ENCODE data around the gene LRP4.

The LRP4 gene, protein sequence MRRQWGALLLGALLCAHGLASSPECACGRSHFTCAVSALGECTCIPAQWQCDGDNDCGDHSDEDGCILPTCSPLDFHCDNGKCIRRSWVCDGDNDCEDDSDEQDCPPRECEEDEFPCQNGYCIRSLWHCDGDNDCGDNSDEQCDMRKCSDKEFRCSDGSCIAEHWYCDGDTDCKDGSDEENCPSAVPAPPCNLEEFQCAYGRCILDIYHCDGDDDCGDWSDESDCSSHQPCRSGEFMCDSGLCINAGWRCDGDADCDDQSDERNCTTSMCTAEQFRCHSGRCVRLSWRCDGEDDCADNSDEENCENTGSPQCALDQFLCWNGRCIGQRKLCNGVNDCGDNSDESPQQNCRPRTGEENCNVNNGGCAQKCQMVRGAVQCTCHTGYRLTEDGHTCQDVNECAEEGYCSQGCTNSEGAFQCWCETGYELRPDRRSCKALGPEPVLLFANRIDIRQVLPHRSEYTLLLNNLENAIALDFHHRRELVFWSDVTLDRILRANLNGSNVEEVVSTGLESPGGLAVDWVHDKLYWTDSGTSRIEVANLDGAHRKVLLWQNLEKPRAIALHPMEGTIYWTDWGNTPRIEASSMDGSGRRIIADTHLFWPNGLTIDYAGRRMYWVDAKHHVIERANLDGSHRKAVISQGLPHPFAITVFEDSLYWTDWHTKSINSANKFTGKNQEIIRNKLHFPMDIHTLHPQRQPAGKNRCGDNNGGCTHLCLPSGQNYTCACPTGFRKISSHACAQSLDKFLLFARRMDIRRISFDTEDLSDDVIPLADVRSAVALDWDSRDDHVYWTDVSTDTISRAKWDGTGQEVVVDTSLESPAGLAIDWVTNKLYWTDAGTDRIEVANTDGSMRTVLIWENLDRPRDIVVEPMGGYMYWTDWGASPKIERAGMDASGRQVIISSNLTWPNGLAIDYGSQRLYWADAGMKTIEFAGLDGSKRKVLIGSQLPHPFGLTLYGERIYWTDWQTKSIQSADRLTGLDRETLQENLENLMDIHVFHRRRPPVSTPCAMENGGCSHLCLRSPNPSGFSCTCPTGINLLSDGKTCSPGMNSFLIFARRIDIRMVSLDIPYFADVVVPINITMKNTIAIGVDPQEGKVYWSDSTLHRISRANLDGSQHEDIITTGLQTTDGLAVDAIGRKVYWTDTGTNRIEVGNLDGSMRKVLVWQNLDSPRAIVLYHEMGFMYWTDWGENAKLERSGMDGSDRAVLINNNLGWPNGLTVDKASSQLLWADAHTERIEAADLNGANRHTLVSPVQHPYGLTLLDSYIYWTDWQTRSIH (N-terminal part only)

DNA sequence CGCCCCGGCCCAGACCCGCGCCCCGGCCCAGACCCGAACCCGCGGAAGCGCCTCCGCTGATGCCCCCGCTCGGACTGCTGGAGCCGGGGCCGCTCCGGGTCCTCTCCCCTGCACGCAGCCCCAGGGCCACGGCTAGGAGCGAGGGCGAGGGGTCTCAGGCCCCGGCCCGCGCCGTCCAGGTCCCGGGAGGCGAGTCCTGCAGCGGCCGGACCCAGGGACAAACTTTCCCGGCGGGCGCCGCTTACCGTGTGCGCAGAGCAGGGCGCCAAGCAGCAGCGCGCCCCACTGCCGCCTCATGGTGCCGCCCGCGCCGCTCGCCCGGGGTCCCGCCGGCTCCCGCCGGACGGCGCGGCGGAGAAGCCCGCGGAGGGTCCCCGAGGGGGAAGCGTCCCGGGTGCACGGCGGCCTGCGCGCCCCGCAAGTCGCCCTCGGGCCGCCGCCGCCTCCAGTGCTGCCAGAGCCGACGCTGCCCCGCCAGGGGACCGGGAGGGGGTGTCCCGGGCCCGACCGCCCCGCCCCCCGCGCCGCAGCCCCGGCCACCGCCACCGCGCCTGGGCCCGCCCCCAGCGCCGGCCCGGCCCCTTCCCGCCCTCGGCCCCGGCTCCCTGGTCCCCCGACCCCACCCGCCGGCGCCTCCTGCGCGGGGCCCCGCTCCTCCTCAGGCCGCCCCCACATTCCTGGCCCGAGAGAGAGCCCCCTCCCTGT is at the start of gene LRP4:
Gene LRP4 (minus strand): TSS at position 468 of the 705 bp plus-strand sequence. CDS start 171 bp downstream, at position 297.
- TF ChIP-seq, protein P1, sequence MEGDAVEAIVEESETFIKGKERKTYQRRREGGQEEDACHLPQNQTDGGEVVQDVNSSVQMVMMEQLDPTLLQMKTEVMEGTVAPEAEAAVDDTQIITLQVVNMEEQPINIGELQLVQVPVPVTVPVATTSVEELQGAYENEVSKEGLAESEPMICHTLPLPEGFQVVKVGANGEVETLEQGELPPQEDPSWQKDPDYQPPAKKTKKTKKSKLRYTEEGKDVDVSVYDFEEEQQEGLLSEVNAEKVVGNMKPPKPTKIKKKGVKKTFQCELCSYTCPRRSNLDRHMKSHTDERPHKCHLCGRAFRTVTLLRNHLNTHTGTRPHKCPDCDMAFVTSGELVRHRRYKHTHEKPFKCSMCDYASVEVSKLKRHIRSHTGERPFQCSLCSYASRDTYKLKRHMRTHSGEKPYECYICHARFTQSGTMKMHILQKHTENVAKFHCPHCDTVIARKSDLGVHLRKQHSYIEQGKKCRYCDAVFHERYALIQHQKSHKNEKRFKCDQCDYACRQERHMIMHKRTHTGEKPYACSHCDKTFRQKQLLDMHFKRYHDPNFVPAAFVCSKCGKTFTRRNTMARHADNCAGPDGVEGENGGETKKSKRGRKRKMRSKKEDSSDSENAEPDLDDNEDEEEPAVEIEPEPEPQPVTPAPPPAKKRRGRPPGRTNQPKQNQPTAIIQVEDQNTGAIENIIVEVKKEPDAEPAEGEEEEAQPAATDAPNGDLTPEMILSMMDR (IDR thresholded peaks at IDR 0.05), result no peak

- TF ChIP-seq, protein P1 (IDR thresholded peaks at IDR 0.05), result no peak
These were observed 49.6 kb upstream of the LRP4 start for GRCh38 chr11:46967962-46968361.

DNA sequence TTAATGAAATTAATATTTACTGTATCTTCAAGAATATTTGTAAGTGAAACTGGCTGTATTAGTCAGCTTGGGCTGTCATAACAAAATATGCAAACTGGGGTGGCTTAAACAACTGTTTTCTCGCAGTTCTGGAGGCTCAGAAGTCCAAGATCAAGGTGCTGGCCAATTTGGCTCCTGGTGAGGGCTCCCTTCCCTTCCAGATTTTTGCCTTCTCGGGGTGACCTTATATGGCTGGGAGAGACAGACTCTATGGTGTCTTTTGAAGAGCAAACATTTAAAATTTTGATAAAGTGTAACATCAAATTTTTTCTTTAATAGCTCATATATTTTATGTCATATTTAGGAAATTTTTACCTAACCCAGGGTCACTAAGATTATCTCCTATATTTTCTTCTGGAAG is 48.4 kb upstream of the LRP4 start:
- TF ChIP-seq, protein P1 (IDR thresholded peaks at IDR 0.05), result no peak

DNA sequence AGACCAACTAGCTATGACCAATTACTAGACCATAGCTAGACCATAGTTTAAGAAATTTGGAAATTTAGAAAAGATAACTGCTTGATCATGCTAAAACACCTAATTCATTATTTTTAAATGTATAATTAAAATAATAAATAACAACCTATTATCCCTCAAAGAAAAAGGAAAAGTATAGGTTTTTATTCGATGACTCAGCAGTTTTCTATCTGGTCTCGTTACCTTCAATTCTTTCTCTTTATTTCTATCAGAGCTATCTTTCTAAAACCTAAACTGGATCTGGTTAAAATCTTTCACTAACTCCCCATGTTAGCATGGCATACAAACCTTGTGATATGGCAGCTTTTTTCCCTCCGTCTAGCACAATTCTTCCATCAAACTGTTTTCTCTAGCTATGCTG is 45.5 kb upstream of the LRP4 start:
- TF ChIP-seq, protein P1 (IDR thresholded peaks at IDR 0.05), result no peak

GRCh38 chr11:46961041-46961440 is 42.7 kb upstream of the LRP4 start:
- TF ChIP-seq, protein P1 (IDR thresholded peaks at IDR 0.05), result no peak

DNA sequence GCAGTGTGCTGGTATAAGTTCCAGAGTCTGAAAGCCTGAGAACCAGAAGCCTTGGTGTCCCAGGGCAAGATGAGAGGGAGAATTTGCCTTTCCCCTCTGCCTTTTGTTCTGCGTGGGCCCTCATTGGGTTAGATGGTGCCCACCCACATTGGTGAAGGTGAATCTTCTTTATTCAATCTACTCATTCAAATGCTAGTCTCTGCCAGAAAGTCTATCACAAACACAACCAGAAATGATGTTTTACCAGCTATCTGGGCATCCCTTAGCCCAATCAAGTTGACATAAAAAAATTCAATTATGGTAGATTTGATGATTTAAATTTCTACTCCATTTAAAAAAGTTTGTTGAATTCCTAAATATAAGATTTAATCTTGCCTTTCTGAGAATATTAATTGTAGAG is 40.4 kb upstream of the LRP4 start:
- TF ChIP-seq, protein P1 (IDR thresholded peaks at IDR 0.05), result no peak

Data from LNCAP (cell line).